HCT116 (cell line): ENCODE data around the gene TMEM80. TPM values are rescaled to one million over a fixed set of nuclear protein-coding genes. Genes with fewer than 3 reads are reported as not detected.

Experiments
- ATAC-seq: fragments of 200-7000 bp; cut with Tn5 transposase; 2 replicates; pipeline ENCODE4 v1.9.1; 2020; ENCODE audit warnings: mild to moderate bottlenecking, moderate library complexity
- BruUV-seq: library from RNA; stranded (reverse); fragments of 400-500 nt; replicated peaks from 2 replicates; lab custom pipeline; 2021; lab: Mats Ljungman, UMichigan
- CTCF ChIA-PET: fragments of 300-600 bp; sonication (Branson Sonifier 250); formaldehyde crosslinking; loops from one replicate; lab custom pipeline; 2021; ENCODE audit warnings: antibody characterized with exemption; lab: Charles Lee
- POLR2A ChIA-PET: fragments of 300-600, 350-600 bp; sonication (Branson Sonifier 250); formaldehyde crosslinking; loops from one replicate; lab custom pipeline; 2021; ENCODE audit warnings: antibody characterized with exemption; lab: Charles Lee
- RAD21 ChIA-PET, 2 experiments: fragments of 300-600 bp; sonication (Branson Sonifier 250); formaldehyde crosslinking; loops; one replicate each; lab custom pipeline; 2023; ENCODE audit warnings: low total read pairs in 2 of 2; ENCODE audit not compliant: uncharacterized antibody in 2 of 2, unreplicated experiment in 2 of 2, low non-redundant PET in 1 of 2; lab: Charles Lee
- DNase-seq: peaks from one replicate; pipeline ENCODE4 v3.0.0-alpha.2; 2010; ENCODE audit warnings: low read depth, low spot score
- H2AFZ ChIP-seq: fragments of 200-600 bp; shearing (Covaris generic), sonication (generic); 2 replicates; pipeline ENCODE4 v1.6.1; 2017; ENCODE audit warnings: low read depth, mixed run types, mixed read lengths, antibody characterized with exemption, low read length; ENCODE audit not compliant: poor library complexity, severe bottlenecking
- H3K27ac ChIP-seq: 2 replicates; pipeline ENCODE4 v1.5.1; 2012; ENCODE audit warnings: low read depth, low read length
- H3K27me3 ChIP-seq: fragments of 200-600 bp; sonication (generic); 2 replicates; pipeline ENCODE4 v1.6.1; 2016; ENCODE audit warnings: mixed run types, low read length, mixed read lengths; ENCODE audit not compliant: insufficient read depth
- H3K36me3 ChIP-seq, 2 experiments: fragments of 200-500 bp in 1 of 2; fragments of 200-600 bp in 1 of 2; sonication (Bioruptor generic) in 1 of 2; sonication (generic) in 1 of 2; 2 replicates each; pipeline versions ENCODE4 v1.5.1 to v1.6.1; 2014 to 2016; ENCODE audit warnings: low read length in 2 of 2, inconsistent platforms in 1 of 2, mixed read lengths in 1 of 2, mixed run types in 1 of 2; ENCODE audit not compliant: insufficient read depth in 2 of 2, control insufficient read depth in 1 of 2
- H3K4me1 ChIP-seq, 2 experiments: fragments of 200-600 bp in 1 of 2; sonication (generic) in 1 of 2; 2 replicates each; pipeline versions ENCODE4 v1.5.1 to v1.6.1; 2012 to 2017; ENCODE audit warnings: low read length in 2 of 2, inconsistent platforms in 1 of 2, mild to moderate bottlenecking in 1 of 2, mixed read lengths in 1 of 2, mixed run types in 1 of 2, moderate library complexity in 1 of 2; ENCODE audit not compliant: insufficient read depth in 2 of 2, control insufficient read depth in 1 of 2
- H3K4me2 ChIP-seq: fragments of 200-600 bp; sonication (generic); 2 replicates; pipeline ENCODE4 v1.6.1; 2017; ENCODE audit warnings: mixed run types, low read length, mixed read lengths
- H3K4me3 ChIP-seq, 2 experiments: fragments of 200-600 bp in 1 of 2; sonication (generic) in 1 of 2; replicated peaks in 1 of 2; 2 replicates each; pipeline ENCODE4 v1.5.1; 2011 to 2016; ENCODE audit warnings: low read length in 2 of 2, control low read depth in 1 of 2, low read depth in 1 of 2, mild to moderate bottlenecking in 1 of 2, mixed read lengths in 1 of 2, mixed run types in 1 of 2
- H3K79me2 ChIP-seq: fragments of 200-600 bp; sonication (generic); 2 replicates; pipeline ENCODE4 v1.6.1; 2017; ENCODE audit warnings: mild to moderate bottlenecking, mixed run types, low read length, moderate library complexity, mixed read lengths; ENCODE audit not compliant: insufficient read depth
- H3K9ac ChIP-seq: fragments of 200-600 bp; sonication (generic); 2 replicates; pipeline ENCODE4 v1.6.1; 2016; ENCODE audit warnings: low read length, mixed read lengths
- H3K9me2 ChIP-seq: fragments of 200-600 bp; sonication (generic), shearing (Covaris generic); 2 replicates; pipeline ENCODE4 v1.6.1; 2017; ENCODE audit warnings: mixed run types, mild to moderate bottlenecking, moderate library complexity; ENCODE audit not compliant: insufficient read depth
- H3K9me3 ChIP-seq, 2 experiments: fragments of 200-500 bp in 1 of 2; fragments of 200-600 bp in 1 of 2; sonication (Bioruptor generic) in 1 of 2; sonication (generic) in 1 of 2; 2 replicates each; pipeline ENCODE4 v1.6.1; 2014 to 2017; ENCODE audit warnings: low read length in 2 of 2, mixed read lengths in 2 of 2, inconsistent platforms in 1 of 2, low read depth in 1 of 2, mild to moderate bottlenecking in 1 of 2, mixed run types in 1 of 2, moderate library complexity in 1 of 2; ENCODE audit not compliant: control insufficient read depth in 1 of 2, insufficient read depth in 1 of 2
- H4K20me1 ChIP-seq: fragments of 200-600 bp; sonication (generic), shearing (Covaris generic); 2 replicates; pipeline ENCODE4 v1.6.1; 2017; ENCODE audit warnings: mixed run types, mild to moderate bottlenecking, moderate library complexity; ENCODE audit not compliant: insufficient read depth
- CBX3 ChIP-seq: IDR thresholded peaks from 2 replicates; pipeline ENCODE4 v1.6.1; 2012; ENCODE audit warnings: low read depth
- EZH2 ChIP-seq: fragments of 200-600 bp; sonication (generic); IDR thresholded peaks from 2 replicates; pipeline ENCODE4 v1.6.1; 2017; ENCODE audit warnings: antibody characterized with exemption, mixed run types
- EZH2phosphoT487 ChIP-seq: fragments of 200-600 bp; IDR thresholded peaks from 2 replicates; pipeline ENCODE4 v1.6.1; 2018; ENCODE audit warnings: antibody characterized with exemption, borderline replicate concordance
- FOSL1 ChIP-seq: IDR thresholded peaks from 2 replicates; pipeline ENCODE4 v1.6.1; 2012; ENCODE audit warnings: low read depth
- SIN3A ChIP-seq: IDR thresholded peaks from 2 replicates; pipeline ENCODE4 v1.6.1; 2012; ENCODE audit warnings: low read depth
- SP1 ChIP-seq: IDR thresholded peaks from 2 replicates; pipeline ENCODE4 v1.6.1; 2012; ENCODE audit warnings: low read depth
- TCF7L2 ChIP-seq: IDR thresholded peaks from 2 replicates; pipeline ENCODE4 v1.7.0; 2011; ENCODE audit warnings: borderline replicate concordance, inconsistent platforms; ENCODE audit not compliant: insufficient read depth, insufficient read length; ENCODE audit errors: extremely low read depth
- YY1 ChIP-seq: IDR thresholded peaks from 2 replicates; pipeline ENCODE4 v1.6.1; 2011; ENCODE audit warnings: low read length, low read depth, moderate library complexity, mild to moderate bottlenecking; ENCODE audit not compliant: insufficient replicate concordance; ENCODE audit errors: extremely low read depth
- ZNF274 ChIP-seq: fragments of 200-500 bp; sonication (Bioruptor generic); IDR thresholded peaks from 2 replicates; pipeline ENCODE4 v1.6.1; 2014; ENCODE audit warnings: mild to moderate bottlenecking, low read depth, low read length, inconsistent platforms
- intact Hi-C: fragments of 100-400 bp; cut with micrococcal nuclease; formaldehyde crosslinking; loops from 2 replicates; pipeline ENCODE4 v1.10.0; 2022
- total RNA-seq: library from RNA; stranded (reverse); gene quantifications from one replicate; pipeline ENCODE4 v1.2.1, GENCODE V29; 2021; ENCODE audit not compliant: unreplicated experiment
- TF ChIP-seq, protein P1 (sequence below): IDR thresholded peaks from 2 replicates; pipeline ENCODE4 v1.6.1; 2012
- TF ChIP-seq, protein P2 (sequence below): IDR thresholded peaks from 2 replicates; pipeline ENCODE4 v1.6.1; 2011; ENCODE audit warnings: mild to moderate bottlenecking, low read length, moderate library complexity; ENCODE audit not compliant: insufficient replicate concordance; ENCODE audit errors: extremely low read depth

Gene TMEM80
- total RNA-seq, 1 experiment from 2014 or later = 18.4 TPM

- DNase-seq = no peak
- CTCF ChIA-PET = no interaction called here
- Histone ChIP-seq H3K9me2 (no peaks in the 10 kb centered on the region), H4K20me1 (no peaks in the 10 kb centered on the region), H3K36me3 (peaks cover 0 to 2% of the 10 kb centered on the region in 2 experiments; a peak in 1 of 4 replicates), H3K27ac (no peak overlapping the region), H3K4me1 (no peaks in the 10 kb centered on the region), H3K9me3 (no peaks in the 10 kb centered on the region), H3K27me3 (no peaks in the 10 kb centered on the region), H3K4me3 (no peak overlapping the region), H3K79me2 (peaks cover 3% of the 10 kb centered on the region; the same call in 1 of the 2 replicates), H2AFZ (no peak overlapping the region), H3K9ac (no peak overlapping the region), H3K4me2 (no peak overlapping the region)
- POLR2A ChIA-PET = interaction anchor here (0.6 kb wide), 1 partner anchor 558 kb away, joined by 3 read pairs; no protein-coding TSS in a partner anchor
- BruUV-seq = no TSS peak
- RAD21 ChIA-PET = no interaction called here
- TF ChIP-seq ZNF274 (no peak), YY1 (no peak), SIN3A (no peak), CBX3 (no peak), EZH2 (no peak), FOSL1 (no peak), EZH2phosphoT487 (no peak), TCF7L2 (no peak), SP1 (no peak)
- TF ChIP-seq, protein P1, sequence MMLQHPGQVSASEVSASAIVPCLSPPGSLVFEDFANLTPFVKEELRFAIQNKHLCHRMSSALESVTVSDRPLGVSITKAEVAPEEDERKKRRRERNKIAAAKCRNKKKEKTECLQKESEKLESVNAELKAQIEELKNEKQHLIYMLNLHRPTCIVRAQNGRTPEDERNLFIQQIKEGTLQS = no peak
- TF ChIP-seq, protein P2, sequence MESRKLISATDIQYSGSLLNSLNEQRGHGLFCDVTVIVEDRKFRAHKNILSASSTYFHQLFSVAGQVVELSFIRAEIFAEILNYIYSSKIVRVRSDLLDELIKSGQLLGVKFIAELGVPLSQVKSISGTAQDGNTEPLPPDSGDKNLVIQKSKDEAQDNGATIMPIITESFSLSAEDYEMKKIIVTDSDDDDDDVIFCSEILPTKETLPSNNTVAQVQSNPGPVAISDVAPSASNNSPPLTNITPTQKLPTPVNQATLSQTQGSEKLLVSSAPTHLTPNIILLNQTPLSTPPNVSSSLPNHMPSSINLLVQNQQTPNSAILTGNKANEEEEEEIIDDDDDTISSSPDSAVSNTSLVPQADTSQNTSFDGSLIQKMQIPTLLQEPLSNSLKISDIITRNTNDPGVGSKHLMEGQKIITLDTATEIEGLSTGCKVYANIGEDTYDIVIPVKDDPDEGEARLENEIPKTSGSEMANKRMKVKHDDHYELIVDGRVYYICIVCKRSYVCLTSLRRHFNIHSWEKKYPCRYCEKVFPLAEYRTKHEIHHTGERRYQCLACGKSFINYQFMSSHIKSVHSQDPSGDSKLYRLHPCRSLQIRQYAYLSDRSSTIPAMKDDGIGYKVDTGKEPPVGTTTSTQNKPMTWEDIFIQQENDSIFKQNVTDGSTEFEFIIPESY = no peak
- intact Hi-C loops = no loop called here
- ATAC-seq = no peak
These were observed 36.0 kb upstream of the TMEM80 start for GRCh38 chr11:659532-660085.
